DND-41 (cell line): ENCODE results near the gene CLEC12A.

Experiments used
- EZH2 ChIP-seq: IDR thresholded peaks from 3 replicates; pipeline ENCODE4 v1.6.1; 2012; ENCODE audit warnings: borderline replicate concordance, low read depth, mild to moderate bottlenecking, moderate library complexity, low read length, inconsistent platforms; ENCODE audit not compliant: severe bottlenecking
- TF ChIP-seq, protein P1 (sequence below): IDR thresholded peaks from 2 replicates; pipeline ENCODE4 v1.5.1; 2012; ENCODE audit warnings: borderline replicate concordance, low read length, moderate library complexity, mild to moderate bottlenecking; ENCODE audit not compliant: poor library complexity, severe bottlenecking; ENCODE audit errors: extremely low read depth

DNA sequence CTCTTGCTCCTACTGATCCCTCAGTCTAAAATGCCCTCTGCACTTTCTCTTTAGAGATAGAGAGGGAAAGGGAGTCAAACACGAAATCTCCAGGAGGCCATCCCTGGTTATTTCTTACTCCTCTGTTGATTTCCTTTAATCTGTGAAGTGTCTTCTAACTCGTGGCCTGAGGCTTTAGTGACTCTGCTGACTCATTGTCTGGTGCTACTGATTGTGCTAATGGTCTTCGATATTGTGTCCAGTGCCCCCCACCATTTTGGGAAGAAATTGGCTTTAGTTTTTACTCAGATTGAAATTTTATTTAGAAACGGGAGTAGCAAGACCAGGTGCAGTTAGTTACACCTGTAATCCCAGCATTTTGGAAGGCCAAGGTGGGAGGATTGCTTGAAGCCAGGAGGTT lies 60.1 kb downstream of the CLEC12A start:
- TF ChIP-seq, protein P1, sequence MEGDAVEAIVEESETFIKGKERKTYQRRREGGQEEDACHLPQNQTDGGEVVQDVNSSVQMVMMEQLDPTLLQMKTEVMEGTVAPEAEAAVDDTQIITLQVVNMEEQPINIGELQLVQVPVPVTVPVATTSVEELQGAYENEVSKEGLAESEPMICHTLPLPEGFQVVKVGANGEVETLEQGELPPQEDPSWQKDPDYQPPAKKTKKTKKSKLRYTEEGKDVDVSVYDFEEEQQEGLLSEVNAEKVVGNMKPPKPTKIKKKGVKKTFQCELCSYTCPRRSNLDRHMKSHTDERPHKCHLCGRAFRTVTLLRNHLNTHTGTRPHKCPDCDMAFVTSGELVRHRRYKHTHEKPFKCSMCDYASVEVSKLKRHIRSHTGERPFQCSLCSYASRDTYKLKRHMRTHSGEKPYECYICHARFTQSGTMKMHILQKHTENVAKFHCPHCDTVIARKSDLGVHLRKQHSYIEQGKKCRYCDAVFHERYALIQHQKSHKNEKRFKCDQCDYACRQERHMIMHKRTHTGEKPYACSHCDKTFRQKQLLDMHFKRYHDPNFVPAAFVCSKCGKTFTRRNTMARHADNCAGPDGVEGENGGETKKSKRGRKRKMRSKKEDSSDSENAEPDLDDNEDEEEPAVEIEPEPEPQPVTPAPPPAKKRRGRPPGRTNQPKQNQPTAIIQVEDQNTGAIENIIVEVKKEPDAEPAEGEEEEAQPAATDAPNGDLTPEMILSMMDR, result no peak
- TF ChIP-seq EZH2, result no peak
